ENCODE measurements around the gene COPZ1. TPM values are rescaled to one million over a fixed set of nuclear protein-coding genes. Genes with fewer than 3 reads are reported as not detected.

The COPZ1 gene
- total RNA-seq, 3 donors from 2014 or later, result 70.9 to 109 (median 90.1) TPM

GRCh38 chr12:54331461-54331860, 6.5 kb downstream of the COPZ1 start:
- Histone ChIP-seq H3K36me3 (no peaks in the 10 kb centered on the region), H3K4me3 (no peak overlapping the region), H3K9me3 (no peaks in the 10 kb centered on the region), H3K27me3 (no peaks in the 10 kb centered on the region), H3K4me1 (no peaks in the 10 kb centered on the region), H3K27ac (no peak overlapping the region)
- TF ChIP-seq CTCF (IDR thresholded peaks at IDR 0.05) (no peak), POLR2A (IDR thresholded peaks at IDR 0.05) (no peak), POLR2AphosphoS5 (IDR thresholded peaks at IDR 0.05) (no peak)
- intact Hi-C loops (cut with DNase I; ENCODE audit: low total_unique reads), result no loop called here
- DNase-seq (ENCODE audit: low spot score in 2 of 2), result no peak

- no peak for DNase-seq (ENCODE audit: low spot score in 2 of 2)
- H3K4me3 ChIP-seq, result no peak overlapping the region
- no peak overlapping the region for H3K27ac ChIP-seq
- H3K27me3 ChIP-seq, result no peaks in the 10 kb centered on the region
- intact Hi-C loops (cut with DNase I; ENCODE audit: low total_unique reads), result no loop called here
- TF ChIP-seq CTCF (IDR thresholded peaks at IDR 0.05) (no peak), POLR2A (IDR thresholded peaks at IDR 0.05) (no peak), POLR2AphosphoS5 (IDR thresholded peaks at IDR 0.05) (no peak)
- H3K36me3 ChIP-seq, result no peaks in the 10 kb centered on the region
- H3K4me1 ChIP-seq, result no peaks in the 10 kb centered on the region
- no peaks in the 10 kb centered on the region for H3K9me3 ChIP-seq
Measured at GRCh38 chr12:54333420-54334034, 8.6 kb downstream of the COPZ1 start.

- H3K9me3 ChIP-seq, result no peaks in the 10 kb centered on the region
- TF ChIP-seq POLR2AphosphoS5 (IDR thresholded peaks at IDR 0.05) (no peak), POLR2A (IDR thresholded peaks at IDR 0.05) (no peak)
- H3K4me1 ChIP-seq, result no peaks in the 10 kb centered on the region
- peaks cover 2% of the 10 kb centered on the region for H3K36me3 ChIP-seq
- H3K27ac ChIP-seq, result peak overlapping the region; percentile 9 to 37
- intact Hi-C loops (cut with DNase I; ENCODE audit: low total_unique reads), result no loop called here
- H3K4me3 ChIP-seq, result no peak overlapping the region
- DNase-seq (ENCODE audit: low spot score in 2 of 2), result no peak
- no peaks in the 10 kb centered on the region for H3K27me3 ChIP-seq
Measured at GRCh38 chr12:54337280-54337842, 12.4 kb downstream of the COPZ1 start.

GRCh38 chr12:54337854-54338650, 13.1 kb downstream of the COPZ1 start:
- Histone ChIP-seq H3K4me1 (no peaks in the 10 kb centered on the region), H3K4me3 (no peak overlapping the region), H3K9me3 (no peaks in the 10 kb centered on the region), H3K27ac (peak overlapping the region; percentile 9 to 22), H3K36me3 (peaks cover 3% of the 10 kb centered on the region), H3K27me3 (no peaks in the 10 kb centered on the region)
- TF ChIP-seq POLR2A (IDR thresholded peaks at IDR 0.05), result no peak
- TF ChIP-seq POLR2AphosphoS5 (IDR thresholded peaks at IDR 0.05), result no peak
- no peak for TF ChIP-seq CTCF (IDR thresholded peaks at IDR 0.05)
- intact Hi-C loops (cut with DNase I; ENCODE audit: low total_unique reads), result no loop called here
- DNase-seq (ENCODE audit: low spot score in 2 of 2), result no peak

- no peak overlapping the region for H3K27ac ChIP-seq
- intact Hi-C loops (cut with DNase I; ENCODE audit: low total_unique reads), result no loop called here
Measured at GRCh38 chr12:54338698-54339296, 13.9 kb downstream of the COPZ1 start.

More at GRCh38 chr12:54338698-54339296, 13.9 kb downstream of the COPZ1 start:
- Histone ChIP-seq H3K27me3 (no peaks in the 10 kb centered on the region), H3K36me3 (peaks cover 3% of the 10 kb centered on the region), H3K4me3 (no peak overlapping the region), H3K9me3 (no peaks in the 10 kb centered on the region), H3K4me1 (no peaks in the 10 kb centered on the region)
- no peak for TF ChIP-seq CTCF (IDR thresholded peaks at IDR 0.05)
- no peak for TF ChIP-seq POLR2A (IDR thresholded peaks at IDR 0.05)
- TF ChIP-seq POLR2AphosphoS5 (IDR thresholded peaks at IDR 0.05), result no peak
- DNase-seq (ENCODE audit: low spot score in 2 of 2), result no peak

Data from breast epithelium (tissue), 4 donors.